B cell (primary cell): ENCODE results near the gene AADACL3. TPM values are rescaled to one million over a fixed set of nuclear protein-coding genes. Genes with fewer than 3 reads are reported as not detected.

Source experiments
- ATAC-seq: fragments of 200-7000 bp; cut with Tn5 transposase; one replicate; pipeline ENCODE4 v1.10.0; 2021; ENCODE audit warnings: low read depth, mild to moderate bottlenecking, moderate number of reproducible peaks, moderate library complexity
- CTCF ChIA-PET: fragments of 350-600 bp; sonication (Branson Sonifier 250); formaldehyde crosslinking; loops from one replicate; lab custom pipeline; 2021; ENCODE audit warnings: antibody characterized with exemption, inconsistent platforms; lab: Charles Lee
- POLR2A ChIA-PET: fragments of 350-600 bp; sonication (Branson Sonifier 250); formaldehyde crosslinking; loops from one replicate; lab custom pipeline; 2021; ENCODE audit warnings: antibody characterized with exemption; lab: Charles Lee
- DNase-seq: peaks from one replicate; pipeline ENCODE4 v3.0.0; 2013
- H2AFZ ChIP-seq: 2 replicates; pipeline ENCODE4 v1.6.1; 2012; ENCODE audit warnings: mild to moderate bottlenecking, low read depth, low read length; ENCODE audit not compliant: insufficient read depth, poor library complexity, severe bottlenecking
- H3K27ac ChIP-seq, 2 donors: 1 replicate in 1 of 2; 2 replicates in 1 of 2; pipeline ENCODE4 v1.5.1; 2012 to 2013; ENCODE audit warnings: low read length in 2 of 2, mild to moderate bottlenecking in 2 of 2, moderate library complexity in 1 of 2
- H3K27me3 ChIP-seq, 4 experiments: fragments of 200-600 bp in 1 of 4; sonication (generic) in 1 of 4; replicated peaks in 1 of 4; 1 replicate in 2 of 4; 2 replicates in 2 of 4; pipeline versions ENCODE4 v1.6.1 to v1.7.0; 2013 to 2016; ENCODE audit warnings: low read length in 3 of 4, mild to moderate bottlenecking in 2 of 4, mixed read lengths in 1 of 4, moderate library complexity in 1 of 4; ENCODE audit not compliant: insufficient read depth in 4 of 4, control insufficient read depth in 3 of 4; ENCODE audit errors: control extremely low read depth in 1 of 4
- H3K36me3 ChIP-seq, 2 experiments: replicated peaks in 1 of 2; 1 replicate in 1 of 2; 2 replicates in 1 of 2; pipeline versions ENCODE4 v1.6.1 to v1.7.1; 2013; ENCODE audit warnings: low read length in 1 of 2; ENCODE audit not compliant: insufficient read depth in 2 of 2, control insufficient read depth in 1 of 2; ENCODE audit errors: control extremely low read depth in 1 of 2, extremely low read depth in 1 of 2
- H3K4me1 ChIP-seq, 2 donors: fragments of 200-600 bp in 1 of 2; sonication (generic) in 1 of 2; 1 replicate in 1 of 2; 2 replicates in 1 of 2; pipeline versions ENCODE4 v1.5.1 to v1.6.1; 2013 to 2017; ENCODE audit warnings: low read length in 2 of 2; ENCODE audit not compliant: control insufficient read depth in 2 of 2, insufficient read depth in 2 of 2
- H3K4me2 ChIP-seq: replicated peaks from 2 replicates; pipeline ENCODE3; 2012; ENCODE audit warnings: mild to moderate bottlenecking, low read depth, low read length; ENCODE audit not compliant: poor library complexity, severe bottlenecking
- H3K4me3 ChIP-seq, 5 experiments: fragments of 200-600 bp in 1 of 5; sonication (generic) in 1 of 5; 1 replicate in 3 of 5; 2 replicates in 2 of 5; pipeline versions ENCODE4 v1.5.1 to v1.7.0; 2011 to 2016; ENCODE audit warnings: low read length in 4 of 5, mild to moderate bottlenecking in 4 of 5, low read depth in 2 of 5, control low read depth in 1 of 5, moderate library complexity in 1 of 5; ENCODE audit not compliant: insufficient read depth in 1 of 5; ENCODE audit errors: control extremely low read depth in 1 of 5, extremely low read depth in 1 of 5
- H3K79me2 ChIP-seq: fragments of 200-600 bp; sonication (generic); one replicate; pipeline ENCODE4 v1.6.0; 2016; ENCODE audit warnings: low read length; ENCODE audit not compliant: control insufficient read depth, insufficient read depth
- H3K9ac ChIP-seq: fragments of 200-600 bp; sonication (generic); 2 replicates; pipeline ENCODE4 v1.6.1; 2017; ENCODE audit warnings: mild to moderate bottlenecking, low read length, moderate library complexity
- H3K9me3 ChIP-seq, 3 donors: one replicate each; pipeline versions ENCODE4 v1.6.1 to v1.7.1; 2013; ENCODE audit warnings: low read length in 2 of 3; ENCODE audit not compliant: control insufficient read depth in 2 of 3, insufficient read depth in 1 of 3; ENCODE audit errors: control extremely low read depth in 1 of 3
- H4K20me1 ChIP-seq: 2 replicates; pipeline ENCODE4 v1.6.0; 2012; ENCODE audit warnings: mild to moderate bottlenecking, low read length; ENCODE audit not compliant: insufficient read depth, control insufficient read depth, poor library complexity, severe bottlenecking
- H3K27ac Mint-ChIP-seq: one replicate; pipeline ENCODE4 v1.8.0; 2021; ENCODE audit warnings: mixed read lengths
- H3K27me3 Mint-ChIP-seq: one replicate; pipeline ENCODE4 v1.8.0; 2021; ENCODE audit warnings: mixed read lengths
- H3K4me1 Mint-ChIP-seq: one replicate; pipeline ENCODE4 v1.8.0; 2021; ENCODE audit warnings: mixed read lengths
- H3K4me3 Mint-ChIP-seq: one replicate; pipeline ENCODE4 v1.8.0; 2021; ENCODE audit warnings: mixed read lengths
- H3K9me3 Mint-ChIP-seq: one replicate; pipeline ENCODE4 v1.8.0; 2022; ENCODE audit warnings: mixed read lengths; ENCODE audit not compliant: insufficient read depth
- CTCF ChIP-seq: fragments of 200-600 bp; IDR thresholded peaks from one replicate; pipeline ENCODE4 v1.8.0; 2022; ENCODE audit warnings: antibody characterized with exemption, mild to moderate bottlenecking
- EZH2 ChIP-seq: IDR thresholded peaks from 2 replicates; pipeline ENCODE4 v1.6.1; 2012; ENCODE audit warnings: borderline replicate concordance, low read depth, mild to moderate bottlenecking, moderate library complexity, low read length; ENCODE audit not compliant: insufficient read depth, poor library complexity, severe bottlenecking
- WGBS: methylation state at CpG from one replicate; pipeline ENCODE4 v1.1.5; 2013; ENCODE audit warnings: missing lambda C conversion rate; ENCODE audit not compliant: insufficient coverage; 5-methylcytosine and 5-hydroxymethylcytosine counted together
- intact Hi-C: fragments of 100-400 bp; cut with micrococcal nuclease; formaldehyde crosslinking; loops from one replicate; pipeline ENCODE4 v1.10.0; 2022
- polyA plus RNA-seq: library from polyadenylated mRNA; depleted of rRNA; stranded (reverse); fragments of >200 nt; gene quantifications from 2 replicates; pipeline ENCODE4 v1.2.3, GENCODE V29; 2012
- total RNA-seq, 2 donors: library from RNA; stranded (reverse); fragments of 120-200 nt in 1 of 2; gene quantifications; 1 replicate in 1 of 2; 2 replicates in 1 of 2; pipeline versions ENCODE4 v1.2.3 to v1.2.4, GENCODE V29; 2013 to 2022

Gene AADACL3
- total and polyA plus RNA-seq, 2 donors (not counting 1 experiment from before 2014, with no cell fraction given) = not detected

- Mint-ChIP-seq H3K9me3 (peaks cover 3% of the 10 kb centered on the region), H3K27ac (no peak overlapping the region), H3K4me3 (no peak overlapping the region), H3K4me1 (no peaks in the 10 kb centered on the region), H3K27me3 (peaks cover 44% of the 10 kb centered on the region)
- no peak overlapping the region for H3K9ac ChIP-seq
- no peaks in the 10 kb centered on the region for H3K79me2 ChIP-seq
- WGBS = 100% methylated on average over 3 of the region's 3 CpGs
- no peaks in the 10 kb centered on the region for H3K36me3 ChIP-seq
- CTCF ChIA-PET = no interaction called here
- H3K27me3 ChIP-seq = no peaks in the 10 kb centered on the region
- H3K4me2 ChIP-seq = no peak overlapping the region
- no peaks in the 10 kb centered on the region for H3K4me1 ChIP-seq
- POLR2A ChIA-PET = no interaction called here
- H3K4me3 ChIP-seq = no peak overlapping the region
- DNase-seq (no peak), ATAC-seq (no peak)
- no peaks in the 10 kb centered on the region for H4K20me1 ChIP-seq
- peaks cover 0 to 5% (median 2%) of the 10 kb centered on the region in 3 donors for H3K9me3 ChIP-seq
- H3K27ac ChIP-seq = no peak overlapping the region
- TF ChIP-seq EZH2 = no peak
- TF ChIP-seq CTCF = no peak
- no peak overlapping the region for H2AFZ ChIP-seq
- intact Hi-C loops = no loop called here
These were observed 37.1 kb upstream of the AADACL3 start for GRCh38 chr1:12678820-12679219.

DNA sequence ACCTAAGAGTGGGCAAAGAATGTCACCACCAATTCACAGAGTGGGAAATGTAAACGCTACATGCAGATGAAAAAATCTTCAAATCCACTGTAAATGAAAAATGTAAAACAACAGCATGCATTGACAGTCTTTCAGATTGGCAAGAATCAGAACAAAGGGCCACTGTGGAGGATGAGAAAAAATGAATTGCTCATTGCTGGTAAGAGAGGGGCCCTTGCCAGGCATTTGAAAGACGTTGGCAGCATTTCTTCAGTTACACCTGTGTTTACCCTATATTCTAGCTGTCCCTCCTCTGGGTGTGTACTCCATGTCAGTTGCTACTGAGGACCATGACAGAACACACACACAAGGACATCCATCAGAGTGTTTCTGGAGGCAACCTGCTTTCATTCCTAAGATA is 25.8 kb upstream of the AADACL3 start:
- 100% methylated on average over 2 of the region's 2 CpGs for WGBS
- no peaks in the 10 kb centered on the region for H3K4me1 ChIP-seq
- no peaks in the 10 kb centered on the region for H3K27me3 ChIP-seq
- Mint-ChIP-seq H3K27ac (no peak overlapping the region), H3K9me3 (no peaks in the 10 kb centered on the region), H3K27me3 (peaks cover 9% of the 10 kb centered on the region), H3K4me3 (no peak overlapping the region), H3K4me1 (no peaks in the 10 kb centered on the region)
- H4K20me1 ChIP-seq = no peaks in the 10 kb centered on the region
- H3K36me3 ChIP-seq = no peaks in the 10 kb centered on the region
- no peak for TF ChIP-seq EZH2
- no peak for TF ChIP-seq CTCF
- POLR2A ChIA-PET = no interaction called here
- intact Hi-C loops = no loop called here
- no peaks in the 10 kb centered on the region for H3K79me2 ChIP-seq
- no peak for ATAC-seq
- H3K27ac ChIP-seq = no peak overlapping the region
- no peak overlapping the region for H3K4me3 ChIP-seq
- H2AFZ ChIP-seq = no peak overlapping the region
- DNase-seq = no peak
- H3K9me3 ChIP-seq = no peaks in the 10 kb centered on the region
- no peak overlapping the region for H3K9ac ChIP-seq
- CTCF ChIA-PET = no interaction called here
- H3K4me2 ChIP-seq = no peak overlapping the region
